Transverse colon (tissue), 4 donors: ENCODE measurements around the gene PAPOLB. TPM values are rescaled to one million over a fixed set of nuclear protein-coding genes. Genes with fewer than 3 reads are reported as not detected.

Experiments used
- DNase-seq: peaks from one replicate; pipeline ENCODE4 v3.0.0-alpha.2; 2019
- H3K27ac ChIP-seq, 4 donors: fragments of 200-600 bp; sonication (generic); 2 replicates each; pipeline ENCODE4 v1.5.1; 2016 to 2018; ENCODE audit warnings: inconsistent platforms in 4 of 4
- H3K27me3 ChIP-seq: fragments of 200-600 bp; sonication (generic); 2 replicates; pipeline ENCODE4 v1.5.1; 2017; ENCODE audit warnings: inconsistent platforms
- H3K36me3 ChIP-seq, 4 donors: fragments of 200-600 bp; sonication (generic); 2 replicates each; pipeline ENCODE4 v1.5.1; 2017 to 2019; ENCODE audit warnings: inconsistent platforms in 4 of 4
- H3K4me1 ChIP-seq, 4 donors: fragments of 200-600 bp; sonication (generic); 2 replicates each; pipeline ENCODE4 v1.5.1; 2017 to 2020; ENCODE audit warnings: inconsistent platforms in 4 of 4
- H3K4me3 ChIP-seq, 4 donors: fragments of 200-600 bp; sonication (generic); 1 replicate in 1 of 4; 2 replicates in 3 of 4; pipeline versions ENCODE4 v1.5.1 to v1.6.1; 2017 to 2019; ENCODE audit warnings: inconsistent platforms in 4 of 4
- H3K9me3 ChIP-seq, 2 donors: fragments of 200-600 bp; sonication (generic); 2 replicates each; pipeline ENCODE4 v1.5.1; 2017 to 2019; ENCODE audit warnings: inconsistent platforms in 2 of 2
- EP300 ChIP-seq: sonication (generic); formaldehyde crosslinking; IDR thresholded peaks from one replicate; pipeline ENCODE4 v1.6.1; 2017; ENCODE audit warnings: antibody characterized with exemption, low read depth
- POLR2A ChIP-seq: fragments of 450-650 bp; IDR thresholded peaks from one replicate; pipeline ENCODE4 v1.6.1; 2016; ENCODE audit warnings: antibody characterized with exemption, mild to moderate bottlenecking, moderate library complexity
- POLR2AphosphoS5 ChIP-seq, 3 donors: sonication (generic); formaldehyde crosslinking; IDR thresholded peaks; one replicate each; pipeline ENCODE4 v1.6.1; 2016; ENCODE audit warnings: antibody characterized with exemption in 3 of 3
- WGBS, 2 donors: methylation state at CpG; one replicate each; pipeline ENCODE4 v1.1.5; 2018; ENCODE audit warnings: low coverage in 1 of 2; 5-methylcytosine and 5-hydroxymethylcytosine counted together
- in situ Hi-C, 4 donors: fragments of 200-750 bp; cut with MboI; loops; one replicate each; pipeline versions ENCODE4 v1.15.0 to v1.15.1; 2017; ENCODE audit warnings: low sequenced_read_pairs in 3 of 4, low pct_ligation_motif_present in 1 of 4, low pct_unique_long_range_greater_than_20kb in 1 of 4
- intact Hi-C: fragments of 100-400 bp; cut with DNase I; formaldehyde crosslinking; loops from one replicate; pipeline ENCODE4 v1.15.1; 2023; ENCODE audit warnings: low total_unique reads
- total RNA-seq, 4 donors: library from RNA; depleted of rRNA; stranded (reverse); fragments of >200 nt; gene quantifications; one replicate each; pipeline ENCODE4 v1.1.0, GENCODE V29; 2016
- TF ChIP-seq, protein P1 (sequence below), 5 experiments: fragments of 200-600 bp in 3 of 5; fragments of 450-650 bp in 2 of 5; sonication (generic) in 3 of 5; IDR thresholded peaks; 1 replicate in 2 of 5; 2 replicates in 3 of 5; pipeline ENCODE4 v1.5.1; 2016 to 2017; ENCODE audit warnings: antibody characterized with exemption in 5 of 5, inconsistent platforms in 3 of 5, mild to moderate bottlenecking in 2 of 5, moderate library complexity in 1 of 5

The PAPOLB gene
- total RNA-seq, 4 donors from 2014 or later = 0.16 to 0.60 TPM; not detected in 2

DNA sequence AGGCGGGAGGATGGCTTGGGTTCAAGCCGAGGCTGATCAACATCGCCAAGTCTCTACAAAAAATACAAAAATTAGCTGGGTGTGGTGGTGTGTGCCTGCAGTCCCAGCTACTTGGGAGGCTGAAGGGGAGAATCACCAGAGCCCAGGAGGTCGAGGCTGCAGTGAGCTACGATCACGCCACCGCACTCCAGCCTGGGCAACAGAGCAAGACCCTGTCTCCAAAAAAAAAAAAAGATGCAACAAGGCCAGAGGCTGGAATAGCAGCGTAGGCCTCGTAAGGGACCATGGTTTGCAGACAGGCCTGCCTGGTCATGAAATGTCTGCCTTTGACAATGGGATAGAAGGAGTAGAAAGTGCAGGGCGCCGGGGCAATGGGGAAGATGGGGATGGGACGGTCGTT is 20.0 kb downstream of the PAPOLB start:
- Histone ChIP-seq H3K36me3 (no peaks in the 10 kb centered on the region), H3K27ac (no peak overlapping the region), H3K4me1 (no peaks in the 10 kb centered on the region), H3K4me3 (no peak overlapping the region), H3K9me3 (no peaks in the 10 kb centered on the region), H3K27me3 (no peaks in the 10 kb centered on the region)
- no peak for DNase-seq
- in situ Hi-C loops (loop anchor here in 3 of 4 donors (25.0 kb wide), 1 partner anchor 245 kb away; no protein-coding TSS in a partner anchor), intact Hi-C loops (no loop called here)
- TF ChIP-seq EP300 (no peak), POLR2A (no peak), POLR2AphosphoS5 (IDR thresholded peaks at IDR 0.05) (no peak)
- TF ChIP-seq, protein P1, sequence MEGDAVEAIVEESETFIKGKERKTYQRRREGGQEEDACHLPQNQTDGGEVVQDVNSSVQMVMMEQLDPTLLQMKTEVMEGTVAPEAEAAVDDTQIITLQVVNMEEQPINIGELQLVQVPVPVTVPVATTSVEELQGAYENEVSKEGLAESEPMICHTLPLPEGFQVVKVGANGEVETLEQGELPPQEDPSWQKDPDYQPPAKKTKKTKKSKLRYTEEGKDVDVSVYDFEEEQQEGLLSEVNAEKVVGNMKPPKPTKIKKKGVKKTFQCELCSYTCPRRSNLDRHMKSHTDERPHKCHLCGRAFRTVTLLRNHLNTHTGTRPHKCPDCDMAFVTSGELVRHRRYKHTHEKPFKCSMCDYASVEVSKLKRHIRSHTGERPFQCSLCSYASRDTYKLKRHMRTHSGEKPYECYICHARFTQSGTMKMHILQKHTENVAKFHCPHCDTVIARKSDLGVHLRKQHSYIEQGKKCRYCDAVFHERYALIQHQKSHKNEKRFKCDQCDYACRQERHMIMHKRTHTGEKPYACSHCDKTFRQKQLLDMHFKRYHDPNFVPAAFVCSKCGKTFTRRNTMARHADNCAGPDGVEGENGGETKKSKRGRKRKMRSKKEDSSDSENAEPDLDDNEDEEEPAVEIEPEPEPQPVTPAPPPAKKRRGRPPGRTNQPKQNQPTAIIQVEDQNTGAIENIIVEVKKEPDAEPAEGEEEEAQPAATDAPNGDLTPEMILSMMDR (IDR thresholded peaks at IDR 0.05) = no peak
- WGBS, 2 donors = 91 to 93% methylated on average over 3 to 13 of the region's 13 CpGs

DNA sequence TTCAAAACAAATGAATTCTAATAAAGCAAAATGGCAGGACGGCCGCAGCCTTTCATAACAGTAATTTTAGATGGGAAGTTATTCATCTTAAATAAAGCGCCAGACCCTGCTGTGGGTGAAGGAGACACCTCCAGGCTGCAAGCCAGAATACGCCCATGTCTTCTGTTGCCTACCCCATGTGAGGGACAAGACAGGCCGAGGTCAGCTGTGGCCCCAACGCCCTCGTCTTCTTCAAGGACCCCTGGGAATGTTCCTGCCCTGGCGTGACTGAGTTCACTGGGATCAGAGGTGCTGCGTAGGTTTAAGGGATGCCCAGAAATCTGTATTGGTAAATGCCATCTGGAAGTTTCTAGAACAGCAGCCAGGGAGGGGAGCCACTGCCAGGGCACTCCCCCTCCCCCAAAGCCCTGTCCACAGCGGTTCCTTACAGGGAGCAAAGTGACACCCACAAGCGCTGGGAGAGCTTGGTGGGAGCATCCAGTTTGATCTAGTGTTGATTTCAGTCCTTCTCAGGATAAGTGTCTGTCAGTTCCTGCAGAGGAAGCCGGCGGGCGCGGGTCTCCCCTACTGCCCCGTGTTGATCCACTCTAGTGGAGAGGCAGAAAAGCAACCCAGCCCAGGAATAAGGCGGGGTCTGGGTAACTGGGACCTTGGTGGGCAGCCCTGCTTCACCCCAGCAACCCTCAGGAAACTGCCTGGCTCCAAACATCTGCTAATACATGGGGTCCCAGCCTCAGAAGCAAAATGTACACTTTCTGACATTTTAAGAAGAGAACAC is 20.6 kb downstream of the PAPOLB start:
- no peaks in the 10 kb centered on the region for H3K27me3 ChIP-seq
- H3K4me1 ChIP-seq = no peaks in the 10 kb centered on the region
- in situ Hi-C loops = loop anchor here in 3 of 4 donors (25.0 kb wide), 1 partner anchor 246 kb away; no protein-coding TSS in a partner anchor
- intact Hi-C loops = no loop called here
- H3K36me3 ChIP-seq = no peaks in the 10 kb centered on the region
- TF ChIP-seq EP300 (no peak), POLR2AphosphoS5 (IDR thresholded peaks at IDR 0.05) (no peak), POLR2A (no peak)
- TF ChIP-seq, protein P1 (IDR thresholded peaks at IDR 0.05) = no peak
- no peak overlapping the region for H3K4me3 ChIP-seq
- no peak overlapping the region for H3K27ac ChIP-seq
- 92 to 100% methylated on average over 2 to 15 of the region's 17 CpGs for WGBS, 2 donors
- no peaks in the 10 kb centered on the region for H3K9me3 ChIP-seq
- no peak for DNase-seq

DNA sequence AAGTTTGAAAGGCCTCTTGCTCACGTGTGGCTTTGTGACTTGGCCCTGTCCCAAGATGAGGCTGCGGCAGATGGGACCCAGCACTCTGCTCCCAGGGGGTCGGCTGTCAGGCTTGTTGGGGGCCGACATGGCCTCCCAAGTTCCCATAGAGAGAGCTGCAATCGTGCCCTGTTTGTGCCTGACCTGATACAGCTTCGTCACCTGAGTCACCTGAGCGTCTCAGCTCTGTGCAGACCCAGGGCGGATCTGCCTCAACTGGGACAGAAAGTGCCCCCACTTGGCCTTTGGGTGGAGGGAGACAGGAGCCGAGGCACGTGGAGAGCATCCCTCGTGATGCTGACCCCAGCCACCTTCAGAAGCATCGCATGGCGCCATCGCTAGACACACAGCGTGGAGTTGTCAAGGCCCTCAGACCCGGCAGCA is 21.7 kb downstream of the PAPOLB start:
- H3K36me3 ChIP-seq = no peaks in the 10 kb centered on the region
- TF ChIP-seq POLR2AphosphoS5 (IDR thresholded peaks at IDR 0.05) (no peak), EP300 (no peak), POLR2A (no peak)
- TF ChIP-seq, protein P1 (IDR thresholded peaks at IDR 0.05) = no peak
- WGBS, 2 donors = 83% methylated on average over 16 of the region's 16 CpGs; no CpG with 5 or more reads in 1 of the 2 donors

DNA sequence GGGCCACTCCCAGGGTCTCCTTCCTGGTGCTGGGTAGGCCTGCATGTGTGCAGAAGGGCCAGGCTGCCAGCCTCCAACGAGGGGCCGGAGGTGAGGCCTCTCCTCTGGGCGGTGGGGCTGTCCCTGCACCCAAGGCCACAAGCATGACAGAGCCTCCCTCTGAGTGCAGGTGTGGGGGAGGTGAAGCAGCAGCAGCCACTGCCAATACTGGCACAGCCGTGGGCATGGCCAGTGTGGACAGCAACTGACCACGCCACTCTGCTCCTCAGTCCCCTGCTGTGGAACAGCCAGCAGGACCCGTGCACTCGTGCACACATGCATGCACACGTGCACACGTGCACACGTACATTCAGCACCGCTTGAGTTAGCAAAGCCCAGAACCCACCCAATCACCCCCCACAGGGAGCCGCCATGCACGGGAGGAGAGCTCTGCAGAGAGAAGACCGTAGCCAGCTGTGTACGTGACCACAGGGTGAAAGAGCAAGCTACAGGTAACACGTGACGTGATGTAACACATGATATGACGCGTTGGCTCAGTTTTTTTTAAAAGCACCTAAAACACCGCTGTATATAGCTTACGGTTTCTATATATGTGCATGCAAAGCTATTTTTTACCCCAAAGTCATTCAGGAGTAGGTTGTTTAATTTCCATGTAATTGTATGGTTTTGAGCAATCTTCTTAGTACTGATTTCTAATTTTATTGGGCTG is 23.1 kb downstream of the PAPOLB start:
- Histone ChIP-seq H3K27ac (no peak overlapping the region), H3K4me3 (no peak overlapping the region), H3K27me3 (no peaks in the 10 kb centered on the region), H3K36me3 (no peaks in the 10 kb centered on the region), H3K4me1 (no peaks in the 10 kb centered on the region), H3K9me3 (no peaks in the 10 kb centered on the region)
- TF ChIP-seq, protein P1 (IDR thresholded peaks at IDR 0.05) = no peak
- TF ChIP-seq POLR2AphosphoS5 (IDR thresholded peaks at IDR 0.05) (no peak), POLR2A (no peak), EP300 (no peak)
- 85 to 100% methylated on average over 2 to 21 of the region's 21 CpGs for WGBS, 2 donors
- no peak for DNase-seq
- in situ Hi-C loops (loop anchor here in 3 of 4 donors (25.0 kb wide), 1 partner anchor 249 kb away; no protein-coding TSS in a partner anchor), intact Hi-C loops (no loop called here)

More for the DNA sequence above, 21.7 kb downstream of the PAPOLB start:
- Histone ChIP-seq H3K27ac (no peak overlapping the region), H3K27me3 (no peaks in the 10 kb centered on the region), H3K9me3 (no peaks in the 10 kb centered on the region), H3K4me3 (no peak overlapping the region), H3K4me1 (no peaks in the 10 kb centered on the region)
- in situ Hi-C loops (loop anchor here in 3 of 4 donors (25.0 kb wide), 1 partner anchor 247 kb away; no protein-coding TSS in a partner anchor), intact Hi-C loops (no loop called here)
- DNase-seq = no peak
